GM19455 (cell line): ENCODE measurements around the gene EFCAB9.

Experiments
- ATAC-seq: cut with Tn5 transposase; IDR thresholded peaks from one replicate; pipeline ENCODE4 v1.9.1; 2021; ENCODE audit not compliant: unreplicated experiment

Gene EFCAB9

GRCh38 chr5:172165465-172165864 is 28.5 kb upstream of the EFCAB9 start:
- no peak for ATAC-seq

- no peak for ATAC-seq
Measured at GRCh38 chr5:172166030-172166826, 27.7 kb upstream of the EFCAB9 start.

DNA sequence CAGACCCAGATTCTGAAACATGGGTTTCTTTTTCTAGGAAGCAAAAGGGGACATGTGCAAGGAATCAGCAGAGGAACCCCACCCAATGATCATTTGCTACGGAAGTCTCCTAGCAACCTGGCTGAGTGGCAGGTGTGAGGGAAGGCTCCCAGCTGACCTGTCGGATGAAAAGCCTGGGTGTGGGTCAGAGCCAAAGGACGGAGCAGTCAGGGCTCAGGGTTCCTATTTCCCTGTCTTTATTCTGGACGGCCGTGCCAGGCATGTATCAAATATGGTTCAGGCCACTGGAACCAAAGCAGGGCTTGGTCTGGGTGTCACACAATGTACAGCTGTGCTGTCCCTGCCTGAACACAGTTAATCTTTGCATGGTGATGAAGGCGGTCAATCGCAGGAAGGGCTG is 26.1 kb upstream of the EFCAB9 start:
- ATAC-seq = no peak

DNA sequence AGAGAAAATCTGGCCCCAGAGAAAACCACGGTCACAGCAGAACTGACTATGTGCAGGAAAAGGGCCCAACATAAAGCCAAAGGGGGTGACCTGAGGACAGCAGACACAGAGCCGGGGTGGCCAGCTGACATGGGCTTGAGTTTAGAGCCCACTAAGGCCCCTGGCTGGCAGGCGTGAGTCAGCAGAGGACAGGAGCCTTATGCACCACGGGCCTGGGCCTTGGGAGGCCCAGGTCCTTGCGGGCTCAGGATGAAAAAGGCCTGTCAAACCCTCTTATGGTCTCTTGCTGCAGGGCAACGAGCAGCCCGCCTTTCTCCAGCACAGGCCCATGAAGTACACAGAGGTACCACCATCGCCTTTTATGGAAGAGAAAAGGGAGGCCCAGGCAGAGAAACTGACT is 25.7 kb upstream of the EFCAB9 start:
- ATAC-seq = no peak

DNA sequence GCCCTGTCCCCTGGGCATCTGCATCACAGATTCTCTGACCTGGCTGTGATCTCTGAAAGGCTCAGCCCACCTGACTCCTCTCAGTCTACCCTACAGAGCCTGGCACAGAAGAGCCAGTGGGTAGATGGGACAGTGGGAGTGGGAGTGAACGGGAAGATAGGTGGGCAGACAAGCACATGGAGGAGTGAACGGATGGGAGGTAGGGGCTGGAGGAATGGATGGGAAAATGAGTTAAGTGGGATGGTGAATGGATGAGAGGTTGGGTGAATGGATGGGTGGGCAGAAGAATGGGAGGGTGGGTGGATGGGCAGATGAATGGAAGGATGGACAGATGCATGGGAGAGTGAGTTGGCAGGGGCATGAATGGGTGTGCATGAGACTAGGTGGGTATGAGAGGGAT is 24.8 kb upstream of the EFCAB9 start:
- ATAC-seq = no peak

- no peak for ATAC-seq
Measured at GRCh38 chr5:172170251-172170701, 23.7 kb upstream of the EFCAB9 start.

GRCh38 chr5:172171118-172171517 is 22.9 kb upstream of the EFCAB9 start:
- ATAC-seq = no peak

DNA sequence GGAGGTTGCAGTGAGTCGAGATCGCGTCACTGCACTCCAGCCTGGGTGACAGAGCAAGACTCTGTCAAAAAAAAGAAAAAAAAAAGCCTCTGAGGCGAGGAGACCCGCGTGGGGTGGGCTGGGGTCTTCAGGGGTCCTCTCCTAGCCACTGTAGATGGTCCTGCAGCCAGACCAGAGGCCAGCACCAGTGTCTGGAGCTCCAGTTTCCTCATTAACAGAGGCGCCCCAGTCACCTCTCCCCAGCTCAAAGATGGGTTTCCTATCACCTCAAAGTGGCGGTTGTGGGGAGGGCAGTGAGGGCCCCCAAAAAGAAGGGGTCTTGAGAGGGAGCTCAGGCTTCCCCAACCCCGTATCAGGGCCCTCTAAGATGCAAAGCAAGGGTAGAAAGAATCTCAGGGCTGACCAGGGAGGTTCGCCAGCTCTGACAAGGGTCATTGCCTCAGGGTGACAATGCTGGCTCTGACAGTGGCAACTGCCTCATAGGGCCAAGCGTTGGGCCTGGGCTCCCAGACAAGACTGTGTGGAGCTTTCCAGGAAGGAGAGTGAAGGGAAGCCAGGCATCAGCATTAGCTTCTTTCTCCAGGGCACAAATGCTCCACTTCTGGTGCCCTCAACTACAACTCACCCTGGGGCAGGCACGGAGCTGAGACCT is 20.9 kb upstream of the EFCAB9 start:
- no peak for ATAC-seq

DNA sequence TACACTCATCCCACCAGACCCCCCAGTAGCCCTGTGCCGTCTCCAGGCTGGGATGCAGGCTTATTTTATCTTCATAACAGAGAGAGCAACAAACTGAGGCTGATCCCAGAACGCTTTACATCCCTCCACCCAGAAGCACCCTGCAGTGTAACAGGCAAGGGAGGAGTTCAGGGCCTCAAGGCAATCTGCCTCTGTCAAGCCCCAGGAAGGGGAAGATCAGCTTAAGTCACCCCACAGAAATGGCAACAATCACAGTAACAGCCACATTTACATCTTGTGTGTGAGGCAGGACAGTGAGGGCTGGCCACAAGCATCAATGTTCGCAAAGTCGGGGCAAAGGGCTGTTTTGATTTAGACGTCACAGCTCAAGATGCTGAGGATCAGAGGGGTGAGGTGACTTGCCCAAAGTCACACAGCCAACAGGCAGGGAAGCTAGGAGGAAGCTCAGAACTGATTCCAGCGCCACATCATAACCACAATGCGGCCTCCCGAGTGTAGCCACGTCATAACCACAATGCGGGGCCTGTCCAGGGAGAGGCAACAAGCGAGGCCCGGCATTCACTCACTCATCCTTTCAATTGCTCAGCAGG is 20.3 kb upstream of the EFCAB9 start:
- no peak for ATAC-seq

DNA sequence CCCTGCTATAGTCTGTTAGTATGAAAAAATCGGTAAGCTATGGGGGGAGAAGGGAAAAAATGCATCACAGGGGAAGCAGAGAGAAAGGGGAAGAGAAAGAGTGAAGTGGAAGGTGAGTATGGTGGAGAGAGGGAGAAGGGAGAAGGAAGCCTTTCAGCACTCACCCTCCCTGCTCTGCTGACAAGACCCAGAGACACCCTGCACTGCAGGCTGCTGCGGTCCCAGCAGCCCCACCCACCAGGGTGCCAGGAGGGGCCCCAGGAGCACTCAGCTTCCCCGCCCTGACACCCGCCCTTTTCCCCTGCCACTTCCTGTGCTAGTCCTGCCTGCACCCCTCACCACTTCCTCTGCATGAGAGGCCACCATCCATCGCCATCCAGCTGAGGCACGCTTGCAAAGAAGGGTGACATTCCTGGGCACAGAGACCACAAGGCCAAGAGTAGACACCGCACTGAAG is 18.7 kb upstream of the EFCAB9 start:
- peak; percentile 49 for ATAC-seq

GRCh38 chr5:172177176-172177575 is 16.8 kb upstream of the EFCAB9 start:
- no peak for ATAC-seq

DNA sequence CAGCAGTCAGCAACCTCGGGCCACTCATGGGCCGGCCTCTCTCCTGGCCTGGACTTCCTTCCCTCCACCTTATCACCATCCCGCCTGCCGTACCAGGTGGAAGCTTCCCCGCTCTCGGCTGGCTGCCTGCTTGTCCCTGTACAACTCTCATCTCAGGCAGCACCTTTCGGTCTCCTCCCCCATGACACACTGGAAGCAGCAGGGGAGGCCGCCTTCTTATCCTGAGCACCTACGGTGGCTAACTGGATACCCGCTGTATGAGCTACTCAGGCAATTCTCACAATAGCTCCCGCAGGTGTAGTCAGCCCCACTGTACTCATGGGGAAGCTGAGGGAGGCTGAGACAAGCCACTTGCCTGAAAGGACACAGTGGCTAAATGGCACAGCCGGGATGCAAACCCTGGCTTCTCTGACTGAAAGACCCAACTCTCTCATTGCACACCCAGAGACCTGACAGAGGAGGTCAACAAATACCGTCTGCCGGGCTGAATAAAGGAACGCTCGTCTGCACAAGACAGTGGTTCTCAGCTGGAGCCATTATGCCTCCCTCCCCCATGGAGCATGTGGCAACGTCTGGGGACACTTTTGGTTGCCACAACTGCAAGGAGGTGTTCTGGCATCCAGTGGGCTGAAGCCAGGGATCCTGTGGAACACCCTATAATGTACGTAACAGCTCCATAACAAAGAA is 15.5 kb upstream of the EFCAB9 start:
- ATAC-seq = no peak

- ATAC-seq = peak; percentile 39
Measured at GRCh38 chr5:172178991-172179989, 14.7 kb upstream of the EFCAB9 start.

DNA sequence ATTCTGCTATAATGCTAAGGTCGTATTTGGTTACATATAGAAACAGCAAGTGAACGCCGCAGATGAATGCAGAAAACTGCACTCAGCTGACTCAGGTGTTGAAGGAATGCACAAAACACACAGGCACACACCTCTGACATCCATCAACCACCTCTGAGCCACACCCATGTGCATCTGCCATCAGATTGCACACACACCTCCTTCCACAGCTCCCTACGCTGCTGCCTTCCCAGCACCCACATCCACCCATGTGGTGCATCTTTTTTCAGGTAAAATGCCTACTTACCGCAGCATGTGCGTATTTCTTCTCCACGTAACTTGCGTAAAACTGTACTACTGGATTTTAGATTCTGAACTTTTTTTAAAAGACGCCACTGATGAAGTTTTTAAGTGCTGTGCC is 13.0 kb upstream of the EFCAB9 start:
- no peak for ATAC-seq

- ATAC-seq = no peak
Measured at GRCh38 chr5:172182291-172182690, 11.7 kb upstream of the EFCAB9 start.

- no peak for ATAC-seq
Measured at GRCh38 chr5:172183881-172184280, 10.1 kb upstream of the EFCAB9 start.

DNA sequence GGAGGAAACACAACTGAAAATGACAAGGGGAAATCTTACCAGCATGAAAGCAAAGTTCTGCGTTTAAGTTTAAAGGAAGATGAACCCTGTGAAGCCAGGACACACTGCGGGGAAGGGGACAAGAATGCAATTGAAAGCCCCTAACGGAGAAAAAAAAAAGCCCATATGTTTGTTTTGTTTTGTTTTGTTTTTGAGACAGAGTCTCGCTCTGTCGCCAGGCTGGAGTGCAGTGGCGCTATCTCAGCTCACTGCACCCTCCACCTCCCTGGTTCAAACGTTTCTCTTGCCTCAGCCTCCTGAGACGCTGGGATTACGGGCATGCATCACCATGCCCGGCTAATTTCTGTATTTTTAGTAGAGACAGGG is 8.9 kb upstream of the EFCAB9 start:
- no peak for ATAC-seq

GRCh38 chr5:172186114-172186695 is 7.8 kb upstream of the EFCAB9 start:
- no peak for ATAC-seq

GRCh38 chr5:172187118-172188032 is 6.6 kb upstream of the EFCAB9 start:
- ATAC-seq = peak; percentile 35
